Gastroesophageal sphincter (tissue), 3 donors: ENCODE data around the gene DAZAP2.

ENCODE experiments used
- CTCF ChIP-seq, 4 experiments: fragments of 200-600 bp in 2 of 4; fragments of 450-650 bp in 2 of 4; sonication (generic) in 1 of 4; IDR thresholded peaks; one replicate each; pipeline ENCODE4 v1.5.1; 2017 to 2019; ENCODE audit warnings: antibody characterized with exemption in 4 of 4, mild to moderate bottlenecking in 2 of 4, moderate library complexity in 2 of 4
- EP300 ChIP-seq: sonication (generic); formaldehyde crosslinking; IDR thresholded peaks from one replicate; pipeline ENCODE4 v1.6.1; 2017; ENCODE audit warnings: antibody characterized with exemption, mild to moderate bottlenecking

GRCh38 chr12:51208016-51208660, 30.5 kb upstream of the DAZAP2 start:
- TF ChIP-seq CTCF (IDR thresholded peaks at IDR 0.05) = no peak
- TF ChIP-seq EP300 = no peak
